Type B pancreatic cell (in vitro differentiated cells): Measurements from ENCODE around the gene PCNT. TPM values are rescaled to one million over a fixed set of nuclear protein-coding genes. Genes with fewer than 3 reads are reported as not detected.

ENCODE experiments used
- DNase-seq: peaks from one replicate; pipeline ENCODE4 v3.0.0; 2021; ENCODE audit warnings: mixed read lengths; ENCODE audit not compliant: unreplicated experiment; ENCODE audit errors: extremely low spot score
- H3K27ac Mint-ChIP-seq: 2 replicates; pipeline ENCODE4 v1.8.0; 2021; ENCODE audit warnings: mild to moderate bottlenecking, mixed read lengths
- H3K27me3 Mint-ChIP-seq: 2 replicates; pipeline ENCODE4 v1.8.0; 2021; ENCODE audit warnings: mixed read lengths
- H3K36me3 Mint-ChIP-seq: 2 replicates; pipeline ENCODE4 v1.8.0; 2021; ENCODE audit warnings: mixed read lengths
- H3K4me1 Mint-ChIP-seq: one replicate; pipeline ENCODE4 v1.8.0; 2021; ENCODE audit warnings: mixed read lengths; ENCODE audit not compliant: unreplicated experiment
- H3K4me3 Mint-ChIP-seq: 2 replicates; pipeline ENCODE4 v1.8.0; 2021; ENCODE audit warnings: mild to moderate bottlenecking, mixed read lengths
- H3K9me3 Mint-ChIP-seq: 2 replicates; pipeline ENCODE4 v1.8.0; 2021; ENCODE audit warnings: mixed read lengths
- total RNA-seq: library from RNA; stranded (reverse); gene quantifications from 2 replicates; pipeline ENCODE4 v1.2.1, GENCODE V29; 2021; ENCODE audit warnings: low replicate concordance
- TF ChIP-seq, protein P1 (sequence below): fragments of 200-600 bp; sonication (generic); conservative IDR thresholded peaks from 2 replicates; pipeline ENCODE4 v1.5.0; 2021; ENCODE audit warnings: antibody characterized with exemption, mild to moderate bottlenecking

Gene PCNT
- total RNA-seq, 1 donor from 2014 or later, result 50.3 TPM

GRCh38 chr21:46350571-46350970 is 26.6 kb downstream of the PCNT start:
- Mint-ChIP-seq H3K36me3 (peaks cover 8% of the 10 kb centered on the region), H3K9me3 (no peaks in the 10 kb centered on the region), H3K4me1 (no peaks in the 10 kb centered on the region), H3K4me3 (no peak overlapping the region), H3K27me3 (no peaks in the 10 kb centered on the region), H3K27ac (no peak overlapping the region)
- TF ChIP-seq, protein P1, sequence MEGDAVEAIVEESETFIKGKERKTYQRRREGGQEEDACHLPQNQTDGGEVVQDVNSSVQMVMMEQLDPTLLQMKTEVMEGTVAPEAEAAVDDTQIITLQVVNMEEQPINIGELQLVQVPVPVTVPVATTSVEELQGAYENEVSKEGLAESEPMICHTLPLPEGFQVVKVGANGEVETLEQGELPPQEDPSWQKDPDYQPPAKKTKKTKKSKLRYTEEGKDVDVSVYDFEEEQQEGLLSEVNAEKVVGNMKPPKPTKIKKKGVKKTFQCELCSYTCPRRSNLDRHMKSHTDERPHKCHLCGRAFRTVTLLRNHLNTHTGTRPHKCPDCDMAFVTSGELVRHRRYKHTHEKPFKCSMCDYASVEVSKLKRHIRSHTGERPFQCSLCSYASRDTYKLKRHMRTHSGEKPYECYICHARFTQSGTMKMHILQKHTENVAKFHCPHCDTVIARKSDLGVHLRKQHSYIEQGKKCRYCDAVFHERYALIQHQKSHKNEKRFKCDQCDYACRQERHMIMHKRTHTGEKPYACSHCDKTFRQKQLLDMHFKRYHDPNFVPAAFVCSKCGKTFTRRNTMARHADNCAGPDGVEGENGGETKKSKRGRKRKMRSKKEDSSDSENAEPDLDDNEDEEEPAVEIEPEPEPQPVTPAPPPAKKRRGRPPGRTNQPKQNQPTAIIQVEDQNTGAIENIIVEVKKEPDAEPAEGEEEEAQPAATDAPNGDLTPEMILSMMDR, result no peak
- no peak for DNase-seq

GRCh38 chr21:46350981-46351380 is 27.0 kb downstream of the PCNT start:
- H3K27me3 Mint-ChIP-seq, result no peaks in the 10 kb centered on the region
- H3K4me1 Mint-ChIP-seq, result no peaks in the 10 kb centered on the region
- H3K9me3 Mint-ChIP-seq, result no peaks in the 10 kb centered on the region
- no peak overlapping the region for H3K27ac Mint-ChIP-seq
- H3K4me3 Mint-ChIP-seq, result no peak overlapping the region
- H3K36me3 Mint-ChIP-seq, result peaks cover 8% of the 10 kb centered on the region
- TF ChIP-seq, protein P1, result no peak
- no peak for DNase-seq

DNA sequence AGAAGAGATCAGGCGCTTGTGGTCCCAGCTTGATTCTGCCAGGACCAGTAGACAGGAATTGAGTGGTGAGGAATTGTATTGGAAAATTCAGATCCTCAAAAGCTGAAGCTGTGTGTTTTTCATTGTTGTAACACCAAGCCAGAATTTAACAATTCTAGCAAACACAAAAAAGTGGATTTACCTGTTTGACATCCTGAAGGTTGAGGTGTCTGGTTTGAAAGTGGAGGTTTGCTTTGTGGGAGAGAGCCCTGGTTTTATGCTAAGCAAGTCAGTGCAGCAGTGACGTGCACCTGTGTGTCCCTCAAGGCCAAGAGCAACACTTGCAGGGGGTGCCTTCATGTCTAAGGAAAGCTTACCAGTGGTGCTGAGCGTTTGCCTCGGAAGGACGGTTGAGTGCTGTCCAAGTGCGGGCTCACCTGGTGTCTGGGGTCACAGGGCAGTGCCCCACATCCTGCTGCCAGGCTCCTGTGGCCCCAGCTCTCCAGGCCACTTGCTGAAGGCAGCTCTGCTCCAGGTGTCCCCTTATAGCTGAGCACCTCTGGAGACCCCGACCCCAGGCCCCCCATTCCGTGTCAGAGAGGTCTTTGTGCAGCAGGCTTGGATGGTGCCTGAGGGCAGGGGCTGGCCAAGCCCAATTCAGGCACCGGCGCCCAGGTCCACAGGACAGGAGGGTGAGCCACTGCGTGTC is 27.7 kb downstream of the PCNT start:
- H3K4me3 Mint-ChIP-seq, result no peak overlapping the region
- TF ChIP-seq, protein P1, result no peak
- H3K27me3 Mint-ChIP-seq, result no peaks in the 10 kb centered on the region
- no peaks in the 10 kb centered on the region for H3K4me1 Mint-ChIP-seq
- DNase-seq, result no peak
- no peak overlapping the region for H3K27ac Mint-ChIP-seq
- H3K9me3 Mint-ChIP-seq, result no peaks in the 10 kb centered on the region
- H3K36me3 Mint-ChIP-seq, result peaks cover 6% of the 10 kb centered on the region

GRCh38 chr21:46352164-46352515 is 28.2 kb downstream of the PCNT start:
- Mint-ChIP-seq H3K27ac (no peak overlapping the region), H3K36me3 (peaks cover 5% of the 10 kb centered on the region), H3K4me1 (no peaks in the 10 kb centered on the region), H3K27me3 (no peaks in the 10 kb centered on the region), H3K4me3 (no peak overlapping the region), H3K9me3 (no peaks in the 10 kb centered on the region)
- TF ChIP-seq, protein P1, result no peak
- no peak for DNase-seq

- no peaks in the 10 kb centered on the region for H3K9me3 Mint-ChIP-seq
- H3K4me1 Mint-ChIP-seq, result no peaks in the 10 kb centered on the region
- peaks cover 7% of the 10 kb centered on the region for H3K36me3 Mint-ChIP-seq
- H3K27me3 Mint-ChIP-seq, result no peaks in the 10 kb centered on the region
- no peak overlapping the region for H3K27ac Mint-ChIP-seq
- TF ChIP-seq, protein P1, result no peak
- no peak for DNase-seq
- no peak overlapping the region for H3K4me3 Mint-ChIP-seq
These were observed 29.0 kb downstream of the PCNT start for GRCh38 chr21:46352913-46353312.

DNA sequence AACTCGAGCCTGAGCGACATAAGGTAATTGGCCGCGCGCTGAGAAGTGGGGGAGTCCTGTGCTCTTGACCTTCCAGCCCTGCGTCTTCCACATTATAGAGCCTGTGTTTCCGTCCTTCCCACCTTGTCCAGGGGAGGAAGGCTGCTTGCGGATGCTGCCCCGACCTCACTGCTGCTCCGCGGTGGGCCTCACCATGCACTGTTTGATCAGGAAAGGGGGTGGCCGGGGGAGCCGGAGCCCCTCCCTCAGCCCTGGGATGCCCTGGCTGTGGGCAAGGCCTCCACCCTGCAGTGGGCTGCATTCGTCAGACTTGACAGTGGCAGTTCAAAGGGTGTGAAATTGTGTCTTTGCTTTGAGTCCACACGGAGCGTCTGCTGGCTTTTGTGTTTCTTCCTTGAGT is 30.1 kb downstream of the PCNT start:
- Mint-ChIP-seq H3K27ac (no peak overlapping the region), H3K9me3 (no peaks in the 10 kb centered on the region), H3K4me3 (no peak overlapping the region), H3K36me3 (peaks cover 12% of the 10 kb centered on the region), H3K4me1 (no peaks in the 10 kb centered on the region), H3K27me3 (no peaks in the 10 kb centered on the region)
- TF ChIP-seq, protein P1, result no peak
- DNase-seq, result no peak
